HG02678 (cell line): ENCODE results near the gene EYA2.

Experiments used
- ATAC-seq: cut with Tn5 transposase; IDR thresholded peaks from one replicate; pipeline ENCODE4 v1.9.1; 2021; ENCODE audit warnings: mild to moderate bottlenecking, moderate library complexity; ENCODE audit not compliant: unreplicated experiment

EYA2 gene

GRCh38 chr20:46975976-46976375 lies 81.3 kb downstream of the EYA2 start:
- no peak for ATAC-seq

GRCh38 chr20:46977204-46977603 lies 82.6 kb downstream of the EYA2 start:
- no peak for ATAC-seq

- ATAC-seq: no peak
Measured at GRCh38 chr20:46977909-46978588, 83.4 kb downstream of the EYA2 start.

- ATAC-seq: no peak
Measured at GRCh38 chr20:46978951-46979491, 84.4 kb downstream of the EYA2 start.

- no peak for ATAC-seq
Measured at GRCh38 chr20:46979603-46980241, 85.1 kb downstream of the EYA2 start.

GRCh38 chr20:46981184-46981583 lies 86.5 kb downstream of the EYA2 start:
- no peak for ATAC-seq

- no peak for ATAC-seq
Measured at GRCh38 chr20:46983466-46983865, 88.8 kb downstream of the EYA2 start.

GRCh38 chr20:46984405-46984804 lies 89.8 kb downstream of the EYA2 start:
- ATAC-seq: no peak

- no peak for ATAC-seq
Measured at GRCh38 chr20:46985250-46985649, 90.6 kb downstream of the EYA2 start.

GRCh38 chr20:46985671-46986070 lies 91.0 kb downstream of the EYA2 start:
- ATAC-seq: no peak

GRCh38 chr20:46987001-46987400 lies 92.4 kb downstream of the EYA2 start:
- ATAC-seq: no peak

- no peak for ATAC-seq
Measured at GRCh38 chr20:46990017-46990595, 95.5 kb downstream of the EYA2 start.

GRCh38 chr20:46990596-46991104 lies 96.0 kb downstream of the EYA2 start:
- ATAC-seq: no peak

- ATAC-seq: no peak
Measured at GRCh38 chr20:46991168-46991567, 96.5 kb downstream of the EYA2 start.

GRCh38 chr20:46991880-46992639 lies 97.4 kb downstream of the EYA2 start:
- ATAC-seq: no peak

GRCh38 chr20:46992640-46993035 lies 98.0 kb downstream of the EYA2 start:
- no peak for ATAC-seq

- no peak for ATAC-seq
Measured at GRCh38 chr20:46993465-46994095, 98.9 kb downstream of the EYA2 start.

GRCh38 chr20:46994341-46994740 lies 99.7 kb downstream of the EYA2 start:
- ATAC-seq: peak; percentile 95

- ATAC-seq: no peak
Measured at GRCh38 chr20:46995561-46996142, 101.0 kb downstream of the EYA2 start.

GRCh38 chr20:46997187-46997586 lies 102.5 kb downstream of the EYA2 start:
- no peak for ATAC-seq
